Vagina (tissue), 2 donors: Measurements from ENCODE around the gene MGLL. TPM values are rescaled to one million over a fixed set of nuclear protein-coding genes. Genes with fewer than 3 reads are reported as not detected.

Experiments
- DNase-seq, 2 donors: peaks; one replicate each; pipeline ENCODE4 v3.0.0-alpha.2; 2017; ENCODE audit errors: extremely low spot score in 2 of 2
- H3K27ac ChIP-seq: fragments of 200-600 bp; sonication (generic); one replicate; pipeline ENCODE4 v1.5.1; 2019
- H3K27me3 ChIP-seq: fragments of 200-600 bp; sonication (generic); one replicate; pipeline ENCODE4 v1.5.1; 2019
- H3K36me3 ChIP-seq, 2 donors: fragments of 200-600 bp; sonication (generic); one replicate each; pipeline ENCODE4 v1.5.1; 2017 to 2019
- H3K4me1 ChIP-seq: fragments of 200-600 bp; sonication (generic); one replicate; pipeline ENCODE4 v1.5.1; 2019
- H3K4me3 ChIP-seq, 2 donors: fragments of 200-600 bp; sonication (generic); 1 replicate in 1 of 2; 2 replicates in 1 of 2; pipeline ENCODE4 v1.5.1; 2016 to 2019
- H3K9me3 ChIP-seq: fragments of 200-600 bp; sonication (generic); one replicate; pipeline ENCODE4 v1.5.1; 2019
- POLR2A ChIP-seq, 2 donors: fragments of 450-650 bp; IDR thresholded peaks; one replicate each; pipeline ENCODE4 v1.6.1; 2017; ENCODE audit warnings: antibody characterized with exemption in 2 of 2, mild to moderate bottlenecking in 2 of 2, moderate library complexity in 2 of 2
- POLR2AphosphoS5 ChIP-seq, 2 donors: sonication (generic); formaldehyde crosslinking; IDR thresholded peaks; one replicate each; pipeline ENCODE4 v1.9.0; 2017; ENCODE audit warnings: antibody characterized with exemption in 2 of 2, mild to moderate bottlenecking in 2 of 2, low read depth in 1 of 2; ENCODE audit not compliant: insufficient read depth in 1 of 2
- intact Hi-C: fragments of 100-400 bp; cut with DNase I; formaldehyde crosslinking; loops from one replicate; pipeline ENCODE4 v1.15.1; 2023
- total RNA-seq: library from RNA; depleted of rRNA; stranded (reverse); fragments of >200 nt; gene quantifications from one replicate; pipeline ENCODE4 v1.2.3, GENCODE V29; 2016
- TF ChIP-seq, protein P1 (sequence below), 3 experiments: fragments of 450-650 bp in 2 of 3; fragments of 200-600 bp in 1 of 3; sonication (generic) in 1 of 3; IDR thresholded peaks; one replicate each; pipeline ENCODE4 v1.5.1; 2017 to 2019; ENCODE audit warnings: antibody characterized with exemption in 3 of 3, mild to moderate bottlenecking in 2 of 3, moderate library complexity in 2 of 3

MGLL gene
- total RNA-seq, 1 donor from 2014 or later, result 35.6 TPM

DNA sequence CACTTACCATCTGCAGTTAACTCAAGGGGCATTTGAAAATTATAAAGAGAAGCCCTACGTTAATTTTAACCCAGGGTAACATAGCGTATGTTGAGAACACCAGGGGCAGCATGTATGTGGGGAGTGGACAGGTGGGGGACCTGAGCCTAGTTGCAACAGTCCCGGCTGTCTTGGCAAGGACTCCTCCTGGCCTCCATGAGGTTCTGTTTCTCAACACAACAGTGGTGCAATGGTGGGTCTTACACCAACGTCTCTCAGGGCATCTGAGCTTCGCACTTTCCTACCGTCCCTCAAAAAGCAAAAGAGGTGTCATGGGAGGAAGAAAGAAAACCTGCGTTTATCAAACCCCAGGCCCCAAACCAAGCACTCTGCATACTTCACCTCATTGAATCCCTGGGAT, 50.6 kb downstream of the MGLL start:
- Histone ChIP-seq H3K4me1 (peaks cover 28% of the 10 kb centered on the region), H3K36me3 (no peaks in the 10 kb centered on the region), H3K27me3 (no peaks in the 10 kb centered on the region), H3K9me3 (no peaks in the 10 kb centered on the region), H3K4me3 (no peak overlapping the region), H3K27ac (no peak overlapping the region)
- no peak for DNase-seq
- TF ChIP-seq POLR2AphosphoS5 (IDR thresholded peaks at IDR 0.05; ENCODE audit: insufficient read depth in 1 of 2, low read depth in 1 of 2) (no peak), POLR2A (IDR thresholded peaks at IDR 0.05) (no peak)
- TF ChIP-seq, protein P1, sequence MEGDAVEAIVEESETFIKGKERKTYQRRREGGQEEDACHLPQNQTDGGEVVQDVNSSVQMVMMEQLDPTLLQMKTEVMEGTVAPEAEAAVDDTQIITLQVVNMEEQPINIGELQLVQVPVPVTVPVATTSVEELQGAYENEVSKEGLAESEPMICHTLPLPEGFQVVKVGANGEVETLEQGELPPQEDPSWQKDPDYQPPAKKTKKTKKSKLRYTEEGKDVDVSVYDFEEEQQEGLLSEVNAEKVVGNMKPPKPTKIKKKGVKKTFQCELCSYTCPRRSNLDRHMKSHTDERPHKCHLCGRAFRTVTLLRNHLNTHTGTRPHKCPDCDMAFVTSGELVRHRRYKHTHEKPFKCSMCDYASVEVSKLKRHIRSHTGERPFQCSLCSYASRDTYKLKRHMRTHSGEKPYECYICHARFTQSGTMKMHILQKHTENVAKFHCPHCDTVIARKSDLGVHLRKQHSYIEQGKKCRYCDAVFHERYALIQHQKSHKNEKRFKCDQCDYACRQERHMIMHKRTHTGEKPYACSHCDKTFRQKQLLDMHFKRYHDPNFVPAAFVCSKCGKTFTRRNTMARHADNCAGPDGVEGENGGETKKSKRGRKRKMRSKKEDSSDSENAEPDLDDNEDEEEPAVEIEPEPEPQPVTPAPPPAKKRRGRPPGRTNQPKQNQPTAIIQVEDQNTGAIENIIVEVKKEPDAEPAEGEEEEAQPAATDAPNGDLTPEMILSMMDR (IDR thresholded peaks at IDR 0.05), result no peak
- intact Hi-C loops, result no loop called here

- no peak for TF ChIP-seq POLR2A (IDR thresholded peaks at IDR 0.05)
- no peak for TF ChIP-seq POLR2AphosphoS5 (IDR thresholded peaks at IDR 0.05; ENCODE audit: insufficient read depth in 1 of 2, low read depth in 1 of 2)
- TF ChIP-seq, protein P1 (IDR thresholded peaks at IDR 0.05), result no peak
- no peak overlapping the region for H3K27ac ChIP-seq
- H3K36me3 ChIP-seq, result no peaks in the 10 kb centered on the region
- H3K4me3 ChIP-seq, result no peak overlapping the region
- peaks cover 20% of the 10 kb centered on the region for H3K4me1 ChIP-seq
- intact Hi-C loops, result no loop called here
- DNase-seq, result no peak
- no peaks in the 10 kb centered on the region for H3K27me3 ChIP-seq
- H3K9me3 ChIP-seq, result no peaks in the 10 kb centered on the region
Observed at GRCh38 chr3:127770671-127771355, 51.5 kb downstream of the MGLL start.

GRCh38 chr3:127769284-127770081, 52.8 kb downstream of the MGLL start:
- Histone ChIP-seq H3K27me3 (no peaks in the 10 kb centered on the region), H3K9me3 (no peaks in the 10 kb centered on the region), H3K27ac (no peak overlapping the region), H3K36me3 (no peaks in the 10 kb centered on the region), H3K4me1 (peaks cover 7% of the 10 kb centered on the region), H3K4me3 (no peak overlapping the region)
- intact Hi-C loops, result no loop called here
- DNase-seq, result no peak
- TF ChIP-seq, protein P1 (IDR thresholded peaks at IDR 0.05), result no peak

DNA sequence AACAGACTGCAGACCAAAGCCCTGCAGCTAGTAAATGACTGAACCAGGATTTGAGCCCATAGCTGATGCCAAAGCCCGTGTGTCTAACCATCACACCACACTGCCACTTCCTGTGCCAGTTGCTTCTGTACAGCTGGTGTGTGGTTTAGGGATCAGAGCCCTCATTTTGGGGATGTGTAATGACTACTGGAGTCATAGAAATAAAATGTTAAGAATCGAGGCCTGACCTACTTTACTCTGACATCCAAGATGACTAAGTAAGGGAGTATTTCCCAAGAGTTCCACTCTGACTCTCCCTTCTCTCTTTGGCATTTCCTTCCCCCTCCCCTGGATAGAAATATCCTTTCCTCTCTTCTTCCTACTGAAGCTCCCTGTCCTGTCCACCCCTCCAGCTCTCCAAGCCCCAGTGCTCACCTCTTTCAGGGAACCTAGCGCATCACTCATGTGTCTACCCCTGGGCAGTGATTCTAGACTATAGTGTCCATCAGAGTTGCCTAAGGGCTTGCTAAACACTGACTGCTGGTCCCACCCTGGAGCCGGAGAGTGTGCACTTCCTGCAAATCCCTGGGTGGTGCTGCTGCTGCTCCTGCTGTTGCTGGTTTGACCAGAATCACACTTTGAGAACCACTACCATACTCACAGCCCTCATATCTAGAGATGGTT, 53.8 kb downstream of the MGLL start:
- H3K4me1 ChIP-seq, result peaks cover 7% of the 10 kb centered on the region
- peak in 1 of 2 donors; percentile 27 for TF ChIP-seq POLR2AphosphoS5 (IDR thresholded peaks at IDR 0.05; ENCODE audit: insufficient read depth in 1 of 2, low read depth in 1 of 2)
- TF ChIP-seq, protein P1 (IDR thresholded peaks at IDR 0.05), result no peak
- intact Hi-C loops, result no loop called here
- H3K9me3 ChIP-seq, result no peaks in the 10 kb centered on the region
- no peaks in the 10 kb centered on the region for H3K36me3 ChIP-seq
- H3K4me3 ChIP-seq, result no peak overlapping the region
- no peaks in the 10 kb centered on the region for H3K27me3 ChIP-seq
- peak overlapping the region; percentile 4 for H3K27ac ChIP-seq
- no peak for DNase-seq
